HG02870 (cell line): ENCODE results near the gene PCDHB16.
"Not testable (repeated sequence)": the region's sequence is repeated elsewhere in the genome, so short reads cannot be mapped to it uniquely, and the experiment has no call there.

Experiments
- ATAC-seq: cut with Tn5 transposase; IDR thresholded peaks from one replicate; pipeline ENCODE4 v1.9.1; 2021; ENCODE audit warnings: mild to moderate bottlenecking, moderate library complexity; ENCODE audit not compliant: unreplicated experiment

Gene PCDHB16

GRCh38 chr5:141180313-141180712 is 1.9 kb upstream of the PCDHB16 start:
- no peak for ATAC-seq

- not testable (repeated sequence) for ATAC-seq
Observed at GRCh38 chr5:141184117-141184855, 2.1 kb downstream of the PCDHB16 start.

GRCh38 chr5:141186897-141187512 is 4.8 kb downstream of the PCDHB16 start, which contains the start of gene PCDHB9:
Gene PCDHB9 (plus strand): TSS chr5:141187161. CDS start chr5:141187319, 158 bp downstream.
- ATAC-seq: no peak

GRCh38 chr5:141188682-141189081 is 6.5 kb downstream of the PCDHB16 start:
- not testable (repeated sequence) for ATAC-seq

- ATAC-seq: not testable (repeated sequence)
Observed at GRCh38 chr5:141189131-141189530, 6.9 kb downstream of the PCDHB16 start.

- ATAC-seq: no peak
Observed at GRCh38 chr5:141192110-141192725, 10.0 kb downstream of the PCDHB16 start, which contains the start of gene PCDHB10. Gene PCDHB10 (plus strand): TSS chr5:141192353. CDS start chr5:141192553, 200 bp downstream.

- not testable (repeated sequence) for ATAC-seq
Observed at GRCh38 chr5:141194332-141194731, 12.1 kb downstream of the PCDHB16 start.

GRCh38 chr5:141196363-141196762 is 14.2 kb downstream of the PCDHB16 start:
- no peak for ATAC-seq

- no peak for ATAC-seq
Observed at GRCh38 chr5:141199359-141200235, 17.4 kb downstream of the PCDHB16 start, which contains the start of gene PCDHB11. Gene PCDHB11 (plus strand): TSS chr5:141199627. CDS start chr5:141199775, 148 bp downstream.

- ATAC-seq: not testable (repeated sequence)
Observed at GRCh38 chr5:141201126-141201525, 18.9 kb downstream of the PCDHB16 start.

GRCh38 chr5:141201646-141202045 is 19.5 kb downstream of the PCDHB16 start:
- not testable (repeated sequence) for ATAC-seq

GRCh38 chr5:141208478-141208877 is 26.3 kb downstream of the PCDHB16 start, which contains the start of gene PCDHB12:
Gene PCDHB12 (plus strand): TSS chr5:141208719. CDS start chr5:141208908, 189 bp downstream.
- ATAC-seq: no peak

GRCh38 chr5:141210281-141210680 is 28.1 kb downstream of the PCDHB16 start:
- not testable (repeated sequence) for ATAC-seq

- ATAC-seq: not testable (repeated sequence)
Observed at GRCh38 chr5:141210849-141211248, 28.7 kb downstream of the PCDHB16 start.

GRCh38 chr5:141213656-141214339 is 31.6 kb downstream of the PCDHB16 start, which contains the start of gene PCDHB13:
Gene PCDHB13 (plus strand): TSS chr5:141213919. CDS start chr5:141214124, 205 bp downstream.
- ATAC-seq: not testable (repeated sequence)

GRCh38 chr5:141214583-141214982 is 32.4 kb downstream of the PCDHB16 start:
- not testable (repeated sequence) for ATAC-seq

- not testable (repeated sequence) for ATAC-seq
Observed at GRCh38 chr5:141215504-141215903, 33.3 kb downstream of the PCDHB16 start.

- ATAC-seq: not testable (repeated sequence)
Observed at GRCh38 chr5:141216035-141216434, 33.8 kb downstream of the PCDHB16 start.

- ATAC-seq: no peak
Observed at GRCh38 chr5:141223112-141223783, 41.1 kb downstream of the PCDHB16 start, which contains the start of gene PCDHB14. Gene PCDHB14 (plus strand): TSS chr5:141223343. CDS start chr5:141223506, 163 bp downstream.
